GM21447 (cell line): ENCODE data around the gene RYR3.

Source experiments
- ATAC-seq: cut with Tn5 transposase; IDR thresholded peaks from one replicate; pipeline ENCODE4 v1.9.1; 2021; ENCODE audit not compliant: unreplicated experiment

Gene RYR3

DNA sequence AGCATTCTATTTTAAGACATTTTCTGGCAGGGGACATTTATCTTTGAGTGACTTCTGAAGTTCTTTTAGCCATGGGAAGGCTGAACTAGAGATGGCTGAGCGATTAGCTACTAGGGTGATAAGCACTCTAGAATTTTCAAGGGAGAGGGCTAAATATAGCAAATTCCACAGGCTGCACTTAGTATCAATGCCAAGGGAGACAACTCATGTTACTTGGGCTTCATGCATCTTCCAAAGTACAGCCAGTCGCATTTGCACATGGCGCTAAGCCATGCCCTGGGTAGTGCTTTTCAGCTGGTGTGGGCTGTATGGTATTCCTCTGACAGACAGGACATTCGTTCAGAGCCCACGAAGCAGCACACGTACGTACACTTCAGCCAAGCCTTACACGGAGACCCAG is 69.6 kb downstream of the RYR3 start:
- ATAC-seq: no peak

DNA sequence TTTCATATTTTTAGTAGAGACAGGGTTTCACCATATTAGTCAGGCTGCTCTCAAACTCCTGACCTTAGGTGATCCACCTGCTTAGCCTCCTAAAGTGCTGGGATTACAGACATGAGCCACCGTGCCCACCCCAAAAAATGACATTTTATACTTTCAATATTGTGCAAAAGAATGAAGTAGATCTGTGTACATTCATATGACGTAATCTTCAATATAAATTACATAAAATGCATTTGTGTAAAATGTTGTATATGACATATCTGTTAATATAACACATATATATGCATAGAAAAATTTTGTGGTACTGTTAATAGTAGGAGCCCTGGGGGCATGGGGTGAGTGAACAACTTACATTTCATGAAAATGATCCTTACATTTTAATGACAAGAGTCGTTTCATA is 71.7 kb downstream of the RYR3 start:
- ATAC-seq: no peak

DNA sequence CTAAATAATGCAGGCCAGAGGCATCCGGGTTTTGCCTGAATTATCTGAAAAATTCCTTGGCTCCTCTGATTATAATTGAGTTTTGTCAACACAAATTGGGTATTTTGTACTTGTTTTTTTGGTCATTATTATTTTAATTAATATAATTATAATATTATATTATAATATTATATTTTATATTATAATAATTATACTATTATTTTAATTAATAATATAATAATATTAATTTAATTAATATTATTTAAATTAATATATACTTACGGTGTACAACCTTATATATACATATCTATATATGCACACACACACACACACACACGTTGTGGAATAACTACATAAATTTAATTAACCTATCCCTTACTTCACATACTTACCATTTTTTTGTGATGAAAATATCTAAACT is 73.5 kb downstream of the RYR3 start:
- no peak for ATAC-seq

DNA sequence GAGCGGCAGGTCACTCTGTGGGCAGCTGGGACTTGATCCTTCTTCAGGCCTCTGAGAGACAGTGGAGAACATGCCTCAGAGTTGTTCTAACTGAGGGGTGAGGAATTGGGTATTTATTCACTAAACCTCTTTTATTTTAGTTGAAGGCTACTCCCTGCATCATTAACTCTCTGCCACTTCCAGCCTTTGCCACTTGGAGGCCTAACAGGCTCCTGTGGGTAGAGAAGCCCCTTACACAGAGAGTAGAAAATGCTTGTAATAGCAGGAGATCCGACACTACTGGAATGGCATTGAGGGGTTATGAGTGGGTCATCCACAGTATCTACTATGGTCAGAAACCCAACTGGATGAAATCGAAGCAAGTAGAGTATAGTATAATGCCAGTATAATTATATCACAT is 81.7 kb downstream of the RYR3 start:
- no peak for ATAC-seq

DNA sequence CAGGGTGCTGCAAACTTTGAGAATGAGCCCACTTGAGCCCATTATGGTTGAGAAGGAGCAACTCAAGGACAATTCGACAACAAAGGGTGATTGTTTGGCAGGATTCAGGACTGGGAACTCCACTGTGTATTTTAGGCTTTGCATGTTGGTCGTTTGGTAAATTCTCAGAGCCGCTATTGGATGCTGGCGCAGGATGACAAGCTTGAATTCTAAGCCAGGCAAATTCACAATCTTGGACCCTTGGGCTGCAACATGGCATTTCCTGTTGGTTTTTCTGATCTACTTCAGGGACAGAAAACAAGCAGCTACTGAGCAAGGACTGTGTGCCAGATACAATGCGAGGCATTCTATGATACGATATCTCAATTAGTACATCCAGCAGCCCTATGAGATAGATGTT is 82.8 kb downstream of the RYR3 start:
- ATAC-seq: no peak

DNA sequence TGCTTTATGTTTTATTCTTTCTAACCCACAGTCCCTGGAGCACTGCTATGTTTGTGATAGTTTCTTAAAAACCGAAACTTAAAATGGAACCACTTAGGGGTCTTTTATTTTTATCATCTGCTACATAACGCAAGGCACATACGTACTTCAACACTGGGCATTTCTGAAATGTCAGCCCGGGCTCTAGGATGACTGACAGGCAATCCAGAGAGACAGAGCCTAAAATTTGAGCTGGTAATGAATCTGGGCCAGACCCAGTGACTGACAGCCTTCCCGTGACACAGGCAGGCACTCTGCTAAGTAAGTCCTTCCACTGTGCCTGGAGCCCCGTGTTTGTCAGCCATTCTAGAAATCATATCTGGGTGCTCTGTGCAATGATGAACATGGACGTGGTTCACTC is 84.6 kb downstream of the RYR3 start:
- no peak for ATAC-seq

DNA sequence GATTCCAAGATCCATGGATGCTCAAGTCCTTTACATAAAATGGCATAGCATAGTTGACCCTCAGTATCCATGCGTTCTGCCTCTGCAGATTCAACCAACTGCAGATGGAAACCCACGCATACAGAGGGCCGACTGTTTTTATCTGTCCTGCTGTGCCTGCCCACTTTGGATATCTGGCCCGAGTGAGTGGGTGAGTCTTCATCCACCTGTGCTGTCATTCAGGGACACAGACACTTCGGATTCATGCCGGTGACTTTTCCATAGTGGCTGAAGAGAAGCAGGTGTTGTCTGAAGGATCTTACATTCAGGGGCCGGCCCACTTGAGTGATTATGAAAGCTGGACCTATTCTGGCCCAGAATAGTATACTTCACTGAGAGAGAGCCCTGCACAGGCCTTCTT is 85.1 kb downstream of the RYR3 start:
- ATAC-seq: no peak

DNA sequence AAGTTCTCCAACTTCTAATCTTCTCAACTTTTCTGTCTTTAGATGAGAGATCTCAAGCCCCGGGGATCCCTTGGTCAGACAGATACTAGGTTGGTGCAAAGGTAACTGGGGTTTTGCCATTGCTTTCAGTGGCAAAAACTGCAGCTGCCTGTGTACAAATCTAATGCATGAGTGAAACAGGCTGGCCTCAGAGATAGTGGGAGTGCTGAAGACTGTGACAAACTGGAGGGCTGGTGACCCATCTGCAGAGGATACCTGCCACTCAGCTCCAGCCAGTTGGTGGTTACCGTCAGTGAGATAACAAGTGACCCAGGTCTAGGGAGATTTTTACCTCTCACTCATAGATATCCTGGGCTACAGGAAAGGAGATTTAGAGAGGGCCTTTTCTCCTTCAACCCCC is 85.7 kb downstream of the RYR3 start:
- ATAC-seq: no peak

DNA sequence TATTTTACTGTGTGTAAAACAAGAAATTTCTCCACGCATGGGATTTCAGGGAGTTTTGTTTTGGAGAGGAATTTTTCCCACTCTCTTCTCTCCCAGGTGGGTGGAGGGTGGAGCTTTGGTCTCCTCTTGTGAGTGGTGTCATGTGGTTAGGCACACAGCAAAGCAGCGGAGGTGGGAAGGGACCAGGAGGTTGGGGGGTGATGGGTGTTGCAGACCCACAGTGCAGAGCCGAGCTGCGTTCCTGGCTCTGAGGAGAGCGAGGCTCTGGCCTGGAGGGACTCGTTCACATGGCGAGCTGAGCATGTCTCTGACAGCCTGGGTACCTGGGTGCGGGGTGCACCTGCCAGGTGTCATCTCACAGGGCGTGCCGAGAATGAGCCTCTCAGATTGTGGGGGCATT is 87.8 kb downstream of the RYR3 start:
- no peak for ATAC-seq

DNA sequence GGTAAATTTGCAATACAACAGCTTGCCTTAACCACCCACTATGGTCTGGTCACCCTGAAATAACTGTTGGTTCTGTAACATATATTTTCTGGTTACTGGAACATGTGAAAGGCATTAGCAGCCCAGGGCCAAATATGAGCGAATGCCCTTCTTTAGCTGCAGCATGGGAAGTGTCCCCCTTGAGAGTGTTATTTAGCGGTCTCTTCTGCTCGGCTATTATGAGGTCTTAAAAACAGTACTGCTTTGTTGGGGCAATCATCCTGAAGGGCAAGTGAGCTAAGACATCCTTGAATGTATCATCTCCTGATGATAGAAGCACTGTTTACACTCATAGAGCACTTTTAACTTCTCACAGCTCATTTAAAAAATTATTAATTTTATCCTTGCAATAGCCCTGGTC is 90.2 kb downstream of the RYR3 start:
- no peak for ATAC-seq

DNA sequence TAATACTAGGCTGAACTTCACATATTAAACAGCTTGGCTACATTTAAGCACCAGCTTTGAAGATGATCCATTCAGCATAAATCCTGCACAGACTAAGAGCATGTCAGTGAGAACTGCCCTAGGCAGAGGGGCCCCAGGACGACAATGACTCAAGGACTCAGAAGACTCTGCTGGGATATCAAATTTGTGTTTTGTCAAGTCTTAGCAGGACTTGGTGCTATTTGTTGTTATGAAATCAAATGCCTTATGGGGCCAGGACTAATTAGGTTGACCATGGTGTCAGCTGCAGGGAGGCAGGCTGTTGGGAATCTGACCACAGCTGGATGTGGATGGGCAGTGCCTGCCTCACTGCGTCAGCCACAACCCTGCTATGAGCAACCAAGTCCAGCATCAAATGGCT is 91.8 kb downstream of the RYR3 start:
- ATAC-seq: no peak

DNA sequence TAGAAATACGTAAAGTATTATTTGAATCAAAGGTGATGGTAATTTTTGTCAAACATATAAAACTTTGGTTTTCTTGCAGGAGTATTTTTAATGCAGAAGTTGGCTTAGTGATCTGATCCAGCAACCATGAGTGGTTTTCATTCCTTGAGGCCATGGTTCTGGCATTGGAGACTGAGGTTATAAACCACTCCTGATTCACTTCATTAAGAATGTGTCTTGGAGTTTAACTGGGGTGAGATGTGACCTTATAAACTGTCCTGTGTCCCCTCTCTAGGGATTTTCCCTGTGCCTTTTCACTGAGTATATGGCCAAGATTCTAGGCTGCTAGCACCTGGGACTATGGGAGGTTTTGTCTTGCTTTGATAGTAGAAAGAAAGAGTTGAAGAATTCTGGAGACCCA is 94.3 kb downstream of the RYR3 start:
- no peak for ATAC-seq

DNA sequence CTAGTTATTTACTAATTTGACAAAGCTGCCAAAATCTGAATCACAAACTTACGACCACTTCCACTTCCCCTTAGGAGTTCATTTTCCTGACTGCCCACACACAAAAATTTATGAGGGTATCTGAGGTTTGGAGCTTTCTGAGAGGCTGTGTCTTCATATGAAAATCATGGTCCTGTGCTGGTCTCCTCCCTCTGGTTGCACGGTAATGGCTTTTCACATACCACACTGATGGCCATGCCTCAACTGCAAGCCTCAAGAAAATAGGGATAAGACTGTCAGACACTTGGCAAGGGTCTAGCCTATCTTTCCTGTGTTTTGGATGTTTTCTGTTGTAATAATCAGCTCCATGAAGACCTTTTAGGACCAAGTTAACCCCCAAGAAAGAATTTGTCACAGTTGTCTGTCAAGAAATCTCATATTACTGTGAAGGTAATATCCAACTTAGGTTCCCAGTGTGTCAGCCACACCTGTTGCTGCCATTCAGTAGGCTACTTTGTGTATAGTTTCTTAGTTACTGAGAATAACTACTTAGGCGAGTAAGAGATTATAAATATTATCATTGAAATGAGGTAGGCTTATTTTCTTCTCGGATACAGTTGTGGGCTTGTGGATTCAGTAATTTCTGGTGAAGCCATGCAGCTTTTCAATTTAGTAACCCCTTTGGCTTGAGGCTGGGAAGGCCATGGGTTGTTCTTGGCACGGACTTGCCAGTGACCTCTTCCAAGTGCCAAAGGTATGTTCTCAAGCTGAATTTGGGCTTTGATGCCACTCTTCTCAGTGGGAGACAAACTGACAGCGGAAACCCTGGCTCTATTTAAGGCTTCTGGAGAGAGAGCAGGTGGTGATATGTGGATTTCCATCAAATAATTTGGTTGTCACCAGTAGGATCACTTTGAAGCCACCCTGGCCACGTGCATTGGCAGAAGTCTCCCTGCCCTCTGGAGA is 101.1 kb downstream of the RYR3 start:
- ATAC-seq: no peak

DNA sequence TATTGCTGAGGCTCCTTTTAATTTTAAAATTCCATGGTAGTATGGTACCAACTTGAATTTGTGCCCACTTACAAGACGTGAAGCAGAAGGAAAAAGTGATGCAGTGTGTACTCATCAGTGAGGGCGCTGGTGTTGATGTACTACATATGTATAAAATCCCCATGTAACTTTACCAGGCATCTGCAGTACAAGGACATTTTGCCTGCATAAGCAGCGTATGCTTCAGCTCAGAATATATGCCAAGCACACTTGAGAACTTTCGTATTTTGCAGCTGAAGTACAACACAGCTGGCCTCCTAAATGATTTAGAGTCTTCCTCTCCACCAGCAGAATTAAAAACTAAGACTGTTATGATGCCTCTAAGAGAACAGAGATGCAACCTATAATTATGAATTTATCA is 108.9 kb downstream of the RYR3 start:
- ATAC-seq: no peak

DNA sequence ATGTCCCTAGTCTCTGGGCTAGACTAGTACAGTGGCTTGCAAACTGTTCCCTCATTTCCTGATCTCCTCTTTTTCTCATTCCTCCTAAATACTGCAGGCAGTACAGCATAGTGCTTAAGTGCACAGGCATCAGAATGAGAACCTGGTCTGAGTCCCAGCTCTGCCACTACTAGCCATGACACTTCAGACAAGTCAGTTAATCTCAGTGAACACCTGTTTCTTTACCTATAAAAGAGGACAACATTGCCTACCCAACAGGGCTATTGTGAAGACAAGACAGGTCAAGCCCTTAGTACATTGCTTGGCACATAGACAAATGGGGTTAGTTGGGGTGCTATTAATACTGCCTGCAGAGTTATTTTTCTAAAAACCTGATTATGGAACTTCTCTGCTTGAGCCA is 113.3 kb downstream of the RYR3 start:
- no peak for ATAC-seq

DNA sequence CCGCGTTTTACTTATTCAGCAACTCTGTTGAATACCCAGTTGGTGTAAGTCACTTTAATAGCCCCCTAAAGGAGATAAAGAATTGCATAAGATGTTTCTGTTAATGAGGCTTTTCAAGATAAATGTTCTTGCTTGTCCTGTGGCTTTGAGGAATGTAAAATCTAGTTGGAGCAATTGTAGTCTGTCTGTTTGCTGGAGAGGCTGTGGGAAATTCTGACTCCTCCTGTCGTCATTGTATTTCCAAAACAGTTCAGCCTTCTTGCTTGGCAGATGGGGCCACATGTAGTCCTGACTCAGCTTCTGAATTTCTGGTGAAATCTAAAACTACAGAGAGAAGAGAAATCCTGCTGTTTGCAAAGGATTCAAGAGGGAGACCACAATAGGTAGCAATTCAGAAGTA is 114.4 kb downstream of the RYR3 start:
- no peak for ATAC-seq

DNA sequence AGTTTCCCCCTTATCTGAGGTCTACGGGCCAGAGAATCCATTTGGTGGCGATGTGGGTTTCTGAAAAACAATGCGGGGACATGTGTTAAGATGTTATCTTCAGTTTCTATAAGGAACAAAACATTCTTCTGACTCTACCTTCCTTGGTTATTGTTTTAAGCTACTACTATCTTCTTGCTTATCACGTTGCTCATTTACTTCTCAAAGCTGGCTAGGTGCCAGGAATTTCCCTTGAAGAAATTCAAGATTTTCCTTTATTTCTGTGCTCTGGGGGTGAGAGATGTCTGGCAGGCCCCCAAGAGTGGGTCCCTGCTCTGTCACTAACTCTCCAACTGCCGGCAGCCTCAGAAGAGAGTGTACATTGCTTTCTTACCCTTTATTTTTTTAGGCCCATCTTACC is 119.8 kb downstream of the RYR3 start:
- ATAC-seq: no peak

DNA sequence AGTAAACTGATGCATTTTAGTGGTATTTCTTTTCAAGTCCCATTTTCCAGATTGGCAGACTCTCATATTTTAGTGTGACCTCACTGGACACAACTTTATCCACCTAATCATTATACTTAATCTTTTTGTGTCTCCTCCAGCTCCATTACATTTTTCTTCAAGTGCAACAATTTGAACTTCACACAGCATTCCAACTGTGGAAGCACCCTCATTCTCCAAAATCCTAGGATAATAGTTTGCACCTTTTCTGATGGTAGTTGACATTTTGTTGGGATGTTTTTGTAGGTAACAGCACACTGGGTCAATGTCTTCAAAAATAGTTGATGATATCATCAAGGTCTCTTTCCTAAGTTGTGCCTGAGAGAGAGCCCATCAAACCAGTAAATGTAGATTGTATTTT is 123.1 kb downstream of the RYR3 start:
- no peak for ATAC-seq

DNA sequence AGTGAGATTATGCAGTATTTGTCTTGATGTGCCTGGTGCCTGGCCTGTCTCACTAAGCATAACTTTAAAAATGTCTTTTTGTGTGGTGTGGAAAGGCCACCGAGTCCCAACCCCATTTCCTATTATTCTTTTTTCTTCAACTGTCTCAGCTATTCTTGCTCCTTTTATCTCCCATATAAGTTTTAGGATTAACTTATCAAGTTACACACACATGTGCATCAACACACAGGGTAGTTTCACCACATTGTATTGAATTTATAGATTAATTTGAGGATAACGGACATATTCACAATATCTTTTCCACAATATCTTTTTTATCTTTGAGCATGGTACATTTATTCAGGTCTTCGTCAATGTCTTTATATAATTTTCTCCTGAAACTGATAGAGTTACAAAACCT is 127.6 kb downstream of the RYR3 start:
- no peak for ATAC-seq

DNA sequence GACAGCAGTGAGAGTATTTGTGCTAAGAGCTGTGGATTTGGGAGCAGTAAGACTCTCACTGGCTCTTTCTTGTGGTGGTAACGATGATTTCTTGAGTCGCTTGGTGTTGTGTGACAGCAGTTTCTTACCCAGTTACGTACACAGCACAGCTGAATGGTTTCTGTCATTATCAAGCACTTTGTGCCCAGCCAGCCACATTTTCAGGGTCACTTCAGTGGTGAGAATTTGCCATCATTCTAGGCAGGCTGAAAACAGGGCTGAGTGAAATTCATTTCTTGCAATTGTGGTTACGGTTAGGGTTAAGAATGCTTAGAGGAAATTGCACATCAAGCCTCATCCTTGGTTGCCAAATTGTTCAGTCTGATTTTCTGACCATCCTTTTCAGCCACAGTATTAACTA is 130.1 kb downstream of the RYR3 start:
- no peak for ATAC-seq

DNA sequence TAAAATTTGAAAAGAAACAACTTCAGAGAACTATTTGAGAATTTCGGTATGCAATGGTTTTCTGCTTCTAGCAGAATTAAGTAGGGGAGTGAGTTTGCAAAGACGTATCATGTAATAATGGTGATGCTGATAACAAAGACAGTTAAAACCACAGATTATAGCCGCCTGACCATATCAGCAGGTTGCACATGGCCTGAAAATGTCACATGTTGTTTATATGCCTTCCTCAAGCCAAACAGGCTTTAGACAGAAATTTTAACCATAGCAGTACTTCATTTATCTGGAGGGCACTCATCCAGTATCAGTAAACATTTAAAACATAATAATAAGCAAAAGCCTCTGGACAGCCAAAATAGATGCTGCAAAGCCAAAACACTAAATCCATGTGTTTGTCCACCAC is 131.7 kb downstream of the RYR3 start:
- no peak for ATAC-seq

DNA sequence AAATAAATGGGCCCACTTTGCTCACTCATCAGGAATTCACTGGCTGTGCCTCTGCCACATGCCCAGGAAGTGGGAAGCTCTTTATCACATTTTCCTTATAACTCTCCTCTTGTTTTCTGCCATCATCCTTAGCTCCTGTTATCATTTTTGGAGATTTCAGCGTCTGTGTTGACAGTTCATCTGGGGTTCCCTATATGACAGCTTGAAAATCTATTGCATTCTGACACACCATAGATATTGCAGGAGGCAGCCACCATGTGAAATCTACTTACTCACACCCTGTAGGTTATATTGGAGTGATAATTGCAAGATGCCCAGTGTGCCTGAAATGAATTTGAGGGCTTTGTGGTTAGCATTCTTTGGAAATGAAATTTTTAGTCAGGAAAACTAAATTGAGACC is 132.9 kb downstream of the RYR3 start:
- no peak for ATAC-seq

DNA sequence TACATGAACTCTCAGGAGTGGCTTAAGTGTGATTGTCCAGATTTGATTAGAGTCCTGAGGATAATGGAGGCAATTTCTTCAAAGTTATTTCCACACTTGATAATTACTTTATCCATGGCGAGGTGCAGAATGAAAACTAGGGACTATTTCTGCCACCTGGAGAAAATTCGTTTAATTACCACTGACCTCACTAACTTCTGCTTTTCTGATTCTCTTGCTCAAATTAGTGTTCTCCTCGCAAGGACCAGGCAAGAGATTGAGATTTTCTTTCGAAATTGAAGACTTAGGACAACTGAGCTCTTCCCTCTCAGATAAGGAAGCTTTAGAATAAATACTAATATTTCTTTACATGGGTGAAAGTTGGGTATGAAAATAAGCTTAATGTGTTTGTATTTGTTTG is 135.2 kb downstream of the RYR3 start:
- ATAC-seq: no peak
